VCaP (cell line): ENCODE data around the gene PTPRU.

Experiments used
- H3K27ac ChIP-seq: fragments of 450-650 bp; 2 replicates; pipeline ENCODE4 v1.5.1; 2017
- CTCF ChIP-seq: fragments of 450-650 bp; conservative IDR thresholded peaks from 2 replicates; pipeline ENCODE4 v1.5.1; 2017; ENCODE audit warnings: mild to moderate bottlenecking, moderate library complexity

Gene PTPRU

GRCh38 chr1:29197993-29198392 is 38.3 kb upstream of the PTPRU start:
- TF ChIP-seq CTCF, result no peak
- no peak overlapping the region for H3K27ac ChIP-seq

DNA sequence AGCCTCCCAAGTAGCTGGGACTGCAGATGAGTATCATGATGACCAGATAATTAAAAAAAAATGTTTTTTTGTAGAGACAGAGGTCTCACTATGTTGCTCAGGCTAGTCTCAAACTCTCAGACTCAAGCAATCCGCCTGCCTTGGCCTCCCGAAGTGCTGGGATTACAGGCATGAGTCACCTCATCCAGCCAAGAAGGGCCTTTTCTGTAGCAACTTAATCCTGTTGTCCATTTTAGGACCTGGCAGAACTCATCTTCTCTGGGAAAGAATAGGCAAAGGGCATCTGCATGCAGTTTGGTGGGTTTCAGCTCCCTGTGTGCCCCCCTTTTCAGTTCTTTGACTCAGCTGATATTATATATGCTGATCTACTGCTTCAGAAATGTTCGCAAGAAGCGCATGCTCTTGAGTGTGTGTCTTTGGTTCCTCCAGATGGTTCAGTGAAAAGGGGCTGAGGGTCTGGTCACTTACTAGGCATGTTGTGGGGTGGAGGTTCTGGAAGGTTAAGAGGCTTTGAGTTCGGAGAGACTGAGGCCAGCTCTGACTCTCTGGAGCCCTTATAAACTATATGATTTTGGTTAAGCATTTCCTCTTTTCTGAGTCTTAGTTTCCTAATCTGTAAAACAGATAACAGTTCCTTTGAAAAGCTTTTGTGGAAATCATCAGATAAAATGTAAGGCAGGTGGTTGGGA is 35.3 kb upstream of the PTPRU start:
- H3K27ac ChIP-seq, result no peak overlapping the region

DNA sequence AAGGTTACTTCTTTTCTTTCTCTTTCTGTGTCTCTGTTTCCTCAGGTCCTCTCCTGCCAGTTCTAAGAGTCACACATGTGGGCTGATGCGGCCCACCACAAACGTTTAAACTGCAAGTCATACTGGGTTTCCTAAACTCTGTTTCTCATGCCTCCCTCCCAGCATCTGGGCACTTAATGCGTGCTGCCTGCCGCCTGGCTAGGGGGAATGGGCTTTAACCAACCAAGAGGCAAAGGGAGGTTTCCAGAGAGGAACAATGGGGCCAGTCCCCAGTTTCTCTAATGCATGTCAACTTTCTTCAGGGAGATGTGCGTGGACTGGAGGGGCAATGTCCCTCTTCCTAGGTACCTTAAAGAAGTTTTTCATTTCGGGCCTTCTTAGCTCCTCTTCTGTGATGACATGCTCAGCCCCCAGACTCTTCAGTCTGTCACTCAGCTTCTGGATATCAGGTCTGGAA is 34.7 kb upstream of the PTPRU start:
- no peak overlapping the region for H3K27ac ChIP-seq
- no peak for TF ChIP-seq CTCF

More for the DNA sequence above, 35.3 kb upstream of the PTPRU start:
- TF ChIP-seq CTCF, result no peak

DNA sequence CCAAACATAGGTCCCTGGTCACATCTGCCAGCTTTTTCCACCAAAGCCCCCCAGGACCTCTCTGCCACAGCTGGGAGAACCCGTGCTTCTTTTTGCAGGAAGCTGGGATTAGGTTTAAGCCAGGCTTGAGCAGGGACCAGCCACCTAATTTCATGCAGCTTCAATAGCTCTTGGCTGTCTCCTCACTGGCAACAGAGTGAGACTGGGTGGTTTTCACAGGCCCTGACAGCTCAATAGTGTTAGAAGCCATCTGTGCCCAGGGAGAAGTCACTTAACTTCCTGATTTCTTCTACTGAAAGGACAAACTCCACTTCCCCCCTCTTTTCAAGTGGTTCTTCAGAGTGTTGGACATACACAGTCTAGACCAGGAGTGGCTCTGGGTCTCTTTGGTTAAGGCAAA is 34.3 kb upstream of the PTPRU start:
- TF ChIP-seq CTCF, result no peak
- H3K27ac ChIP-seq, result peak overlapping the region; percentile 30; the same call in 1 of the 2 replicates

- peak overlapping the region; percentile 30; the same call in 1 of the 2 replicates for H3K27ac ChIP-seq
- TF ChIP-seq CTCF, result peak; percentile 96
Measured at GRCh38 chr1:29202584-29203340, 33.6 kb upstream of the PTPRU start.

DNA sequence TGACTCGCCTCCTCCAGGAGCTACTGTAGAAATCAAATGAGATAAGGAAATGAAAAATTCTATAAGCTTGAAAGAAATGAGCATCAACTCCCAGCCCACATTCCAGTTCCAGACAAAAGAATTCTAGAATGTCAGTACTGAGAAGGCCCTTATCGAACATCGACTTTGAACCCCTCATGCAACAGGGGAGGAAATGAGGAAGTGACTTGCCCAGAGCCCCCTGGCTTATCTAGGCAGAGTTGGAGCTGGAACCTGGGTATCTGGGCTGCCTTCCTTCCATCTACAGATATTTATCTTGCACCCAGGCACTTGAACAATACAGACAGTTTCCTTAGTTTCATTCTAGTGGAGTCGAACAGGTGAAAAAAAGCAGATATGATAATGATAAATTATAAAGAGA is 27.9 kb upstream of the PTPRU start:
- TF ChIP-seq CTCF, result no peak
- H3K27ac ChIP-seq, result no peak overlapping the region

GRCh38 chr1:29209173-29209572 is 27.1 kb upstream of the PTPRU start:
- no peak overlapping the region for H3K27ac ChIP-seq
- no peak for TF ChIP-seq CTCF
